SK-N-SH (cell line): ENCODE measurements around the gene NACC1.

Source experiments
- EZH2phosphoT487 ChIP-seq: fragments of 200-600 bp; sonication (generic); IDR thresholded peaks from 2 replicates; pipeline ENCODE4 v1.6.1; 2017; ENCODE audit warnings: low read depth, mixed run types, mild to moderate bottlenecking, antibody characterized with exemption, moderate library complexity, borderline replicate concordance
- FOXJ3 ChIP-seq: sonication (generic); formaldehyde crosslinking; IDR thresholded peaks from 2 replicates; pipeline ENCODE4 v1.5.1; 2020; ENCODE audit warnings: mild to moderate bottlenecking, missing genetic modification reagents
- MAX ChIP-seq: IDR thresholded peaks from 2 replicates; pipeline ENCODE4 v1.4.0; 2012; ENCODE audit warnings: low read depth
- ZBTB33 ChIP-seq: IDR thresholded peaks from 2 replicates; pipeline ENCODE4 v1.4.0; 2012; ENCODE audit warnings: low read depth, borderline replicate concordance

- TF ChIP-seq FOXJ3 (CRISPR knock-in tag) (no peak), MAX (no peak), EZH2phosphoT487 (no peak), ZBTB33 (no peak)
These were observed 16.3 kb upstream of the NACC1 start for GRCh38 chr19:13101590-13102415.
